ENCODE results near the gene RBBP6.

DNA sequence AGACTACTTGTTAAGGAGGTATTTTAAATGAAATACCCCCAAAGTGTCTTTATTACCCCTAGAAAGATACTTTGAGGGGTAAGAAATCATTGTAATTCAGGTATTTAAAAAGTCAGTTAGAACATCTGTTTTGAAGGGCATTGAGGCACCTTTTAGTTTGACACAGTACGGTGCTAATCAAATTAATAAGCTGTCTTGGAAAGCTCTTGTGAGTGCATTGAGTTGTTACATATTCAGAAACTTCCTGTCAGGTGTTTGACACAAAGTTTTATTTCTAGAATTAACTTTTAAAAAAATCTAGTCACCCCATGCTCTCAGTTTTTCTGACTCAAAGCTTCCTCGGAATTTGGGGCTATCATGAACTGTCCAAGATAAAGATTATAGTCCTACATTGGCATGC is 4.6 kb downstream of the RBBP6 start:
- TF ChIP-seq, protein P1, sequence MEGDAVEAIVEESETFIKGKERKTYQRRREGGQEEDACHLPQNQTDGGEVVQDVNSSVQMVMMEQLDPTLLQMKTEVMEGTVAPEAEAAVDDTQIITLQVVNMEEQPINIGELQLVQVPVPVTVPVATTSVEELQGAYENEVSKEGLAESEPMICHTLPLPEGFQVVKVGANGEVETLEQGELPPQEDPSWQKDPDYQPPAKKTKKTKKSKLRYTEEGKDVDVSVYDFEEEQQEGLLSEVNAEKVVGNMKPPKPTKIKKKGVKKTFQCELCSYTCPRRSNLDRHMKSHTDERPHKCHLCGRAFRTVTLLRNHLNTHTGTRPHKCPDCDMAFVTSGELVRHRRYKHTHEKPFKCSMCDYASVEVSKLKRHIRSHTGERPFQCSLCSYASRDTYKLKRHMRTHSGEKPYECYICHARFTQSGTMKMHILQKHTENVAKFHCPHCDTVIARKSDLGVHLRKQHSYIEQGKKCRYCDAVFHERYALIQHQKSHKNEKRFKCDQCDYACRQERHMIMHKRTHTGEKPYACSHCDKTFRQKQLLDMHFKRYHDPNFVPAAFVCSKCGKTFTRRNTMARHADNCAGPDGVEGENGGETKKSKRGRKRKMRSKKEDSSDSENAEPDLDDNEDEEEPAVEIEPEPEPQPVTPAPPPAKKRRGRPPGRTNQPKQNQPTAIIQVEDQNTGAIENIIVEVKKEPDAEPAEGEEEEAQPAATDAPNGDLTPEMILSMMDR (conservative IDR thresholded peaks at IDR 0.05): no peak
- TF ChIP-seq ZFX (IDR thresholded peaks at IDR 0.05): no peak

Measured in C4-2B (cell line).